Suppressor macrophage (primary cell): ENCODE results near the gene GRIK4.

ENCODE experiments used
- DNase-seq, 4 experiments: peaks; one replicate each; pipeline ENCODE4 v3.0.0-alpha.2; 2020 to 2022

The GRIK4 gene

GRCh38 chr11:120547811-120548681 is 36.5 kb downstream of the GRIK4 start:
- DNase-seq: peak; percentile 46 to 73 (median 49)

- DNase-seq: no peak
These were observed 37.2 kb downstream of the GRIK4 start for GRCh38 chr11:120548682-120549209.

DNA sequence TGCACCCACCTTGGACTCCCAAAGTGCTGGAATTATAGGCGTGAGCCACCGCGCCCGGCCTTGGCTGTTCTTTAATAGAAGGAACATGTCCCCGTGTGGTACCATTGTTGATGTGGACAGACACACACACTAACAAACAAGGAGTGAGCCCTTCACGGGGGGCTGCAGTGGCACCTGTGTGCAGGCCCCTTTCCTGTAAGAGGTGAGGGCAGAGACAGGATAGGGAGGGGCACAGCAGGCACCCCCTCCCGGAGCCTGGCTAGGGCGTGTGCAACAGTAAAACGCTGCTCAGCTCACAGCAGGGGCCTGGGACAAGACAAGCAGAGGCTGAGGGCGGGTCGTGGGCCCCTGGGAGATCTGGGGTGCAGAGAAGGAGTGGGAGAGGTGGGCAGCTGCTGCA is 37.8 kb downstream of the GRIK4 start:
- no peak for DNase-seq

DNA sequence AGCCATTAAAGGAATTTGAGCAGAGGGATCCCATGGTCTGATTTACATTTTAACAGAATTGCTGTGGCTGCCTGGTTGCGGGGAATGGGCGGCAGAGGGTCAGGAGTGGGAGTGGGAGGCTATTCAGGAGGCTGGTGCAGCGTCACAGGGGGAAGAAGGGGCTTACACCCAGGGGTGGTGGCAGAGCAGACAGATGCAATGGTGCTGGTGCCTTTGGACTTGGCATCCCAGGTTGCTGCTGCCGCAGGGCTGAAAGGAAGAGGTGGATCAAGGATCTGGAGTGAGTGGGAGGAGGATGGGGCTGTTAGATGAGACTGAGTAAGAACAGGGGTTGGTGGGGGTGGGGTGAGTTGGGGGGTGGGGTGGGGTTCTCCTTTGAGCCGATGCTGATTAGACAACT is 38.5 kb downstream of the GRIK4 start:
- no peak for DNase-seq

DNA sequence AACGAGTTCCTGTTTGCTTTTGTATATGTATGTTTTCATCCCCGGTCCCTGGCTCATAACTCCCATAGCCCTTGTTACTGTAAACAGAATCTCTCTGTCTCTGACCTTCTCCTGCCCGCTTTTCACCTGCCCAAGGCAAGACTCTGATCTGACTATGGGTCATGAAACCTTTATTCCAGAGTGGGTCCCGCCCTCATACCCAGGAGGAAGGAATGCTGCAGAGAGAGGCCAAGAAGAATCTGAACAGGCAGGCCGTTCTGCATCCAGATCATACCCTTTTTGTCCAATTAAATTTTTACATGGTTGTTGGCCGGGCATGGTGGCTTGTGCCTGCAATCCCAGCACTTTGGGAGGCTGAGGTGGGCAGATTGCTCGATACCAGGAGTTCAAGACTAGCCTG is 39.6 kb downstream of the GRIK4 start:
- DNase-seq: no peak

DNA sequence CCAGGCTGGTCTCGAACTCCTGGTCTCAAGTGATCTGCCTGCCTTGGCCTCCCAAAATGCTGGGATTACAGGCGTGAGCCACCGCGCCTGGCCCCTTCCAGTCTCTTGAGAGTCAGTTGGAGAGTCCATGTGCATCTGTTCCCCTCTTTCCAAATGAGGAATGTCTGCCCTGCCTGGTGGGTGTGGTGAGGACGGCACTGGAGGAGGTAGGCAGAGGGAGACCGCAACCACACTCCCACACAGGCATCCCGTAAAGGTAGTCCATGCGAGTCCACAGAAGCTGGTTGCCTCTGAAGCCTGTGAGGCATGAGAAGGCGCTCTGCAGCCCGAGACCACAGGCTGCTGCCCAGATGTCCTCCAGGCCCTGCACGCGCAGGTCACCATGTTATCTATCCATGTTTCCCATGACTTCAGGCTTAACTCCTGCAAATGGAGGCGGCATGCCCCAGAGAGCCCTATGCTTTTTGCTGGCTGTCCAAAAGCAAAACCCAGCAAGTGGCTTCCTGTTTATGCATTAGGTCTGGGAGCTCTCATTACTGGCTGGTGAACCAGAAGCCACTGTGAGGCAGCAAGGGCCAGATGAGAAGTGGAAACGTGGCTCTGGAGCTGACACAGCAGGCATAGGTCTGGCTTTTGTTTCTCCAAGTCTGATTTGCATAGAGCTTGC is 43.4 kb downstream of the GRIK4 start:
- DNase-seq: peak in 2 of 4 experiments; percentile 13 to 28

DNA sequence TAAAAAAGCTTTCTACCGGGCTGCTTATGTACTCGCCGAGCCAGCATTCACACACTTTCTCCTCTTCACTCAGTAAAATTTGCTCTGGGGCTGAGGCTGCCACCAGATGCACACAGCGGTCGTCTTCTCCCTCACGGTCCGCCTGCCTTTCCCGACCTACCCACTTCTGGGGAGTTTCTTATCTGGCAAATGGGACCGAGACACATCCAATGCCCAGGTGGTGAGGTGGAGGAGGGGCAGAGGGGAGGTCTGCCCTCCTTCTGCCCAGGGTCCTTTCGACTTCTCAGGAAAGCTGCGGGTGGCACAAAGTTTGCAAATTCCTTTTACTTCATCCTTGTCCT is 43.9 kb downstream of the GRIK4 start:
- DNase-seq: no peak

DNA sequence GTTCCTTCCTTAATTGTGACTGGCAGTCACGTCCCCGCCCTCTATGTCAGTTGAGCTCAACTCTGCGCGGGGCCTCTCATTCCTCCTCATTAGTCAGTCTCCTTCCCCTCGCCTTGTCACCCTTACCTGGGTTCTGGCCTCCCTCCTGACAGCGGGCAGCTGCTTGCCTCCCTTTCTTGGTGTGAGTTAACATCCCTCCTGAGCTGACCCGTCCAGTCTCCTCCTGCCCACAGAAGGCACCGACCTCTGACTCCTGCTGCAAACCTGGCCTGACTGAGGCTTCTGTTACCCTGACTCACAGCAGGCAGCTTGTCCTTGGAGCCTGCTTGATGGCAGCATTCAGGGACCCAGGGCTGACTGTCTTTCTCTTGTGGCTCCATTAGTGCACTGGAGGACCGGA is 45.2 kb downstream of the GRIK4 start:
- DNase-seq: no peak

DNA sequence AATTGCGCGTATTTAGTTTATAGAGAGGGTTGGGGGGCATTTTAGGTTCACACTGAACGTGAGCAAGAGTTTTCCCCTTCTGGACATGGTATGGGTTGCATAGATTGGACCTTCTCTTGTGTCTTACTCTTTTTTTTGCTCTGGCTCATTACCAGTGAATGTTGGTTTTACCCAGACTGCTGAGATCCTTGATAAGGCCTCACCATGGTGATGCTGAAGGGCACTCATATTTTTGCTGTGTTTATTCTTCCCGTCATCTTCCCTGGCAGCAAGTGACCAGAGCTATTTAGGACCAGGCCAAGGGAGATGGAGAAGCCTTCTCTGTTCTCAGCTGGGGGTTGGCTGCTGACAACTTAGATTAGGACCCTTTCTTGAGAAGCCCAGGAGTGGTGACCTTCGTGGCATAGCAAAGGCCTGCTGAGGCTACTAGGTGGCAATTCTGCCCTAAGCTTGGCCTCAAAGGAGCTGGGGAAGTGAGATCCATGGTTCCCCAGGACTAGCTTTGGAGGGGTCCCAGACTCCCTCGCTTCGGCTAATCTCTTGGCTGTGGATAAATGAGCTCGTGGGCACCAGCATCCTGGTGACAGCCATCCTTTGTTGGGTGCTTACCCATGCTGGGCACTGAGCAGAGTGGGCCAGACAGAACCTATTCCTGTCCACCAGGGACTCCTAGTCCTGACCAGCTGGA is 47.3 kb downstream of the GRIK4 start:
- DNase-seq: no peak

- DNase-seq: no peak
These were observed 49.7 kb downstream of the GRIK4 start for GRCh38 chr11:120561286-120561685.

DNA sequence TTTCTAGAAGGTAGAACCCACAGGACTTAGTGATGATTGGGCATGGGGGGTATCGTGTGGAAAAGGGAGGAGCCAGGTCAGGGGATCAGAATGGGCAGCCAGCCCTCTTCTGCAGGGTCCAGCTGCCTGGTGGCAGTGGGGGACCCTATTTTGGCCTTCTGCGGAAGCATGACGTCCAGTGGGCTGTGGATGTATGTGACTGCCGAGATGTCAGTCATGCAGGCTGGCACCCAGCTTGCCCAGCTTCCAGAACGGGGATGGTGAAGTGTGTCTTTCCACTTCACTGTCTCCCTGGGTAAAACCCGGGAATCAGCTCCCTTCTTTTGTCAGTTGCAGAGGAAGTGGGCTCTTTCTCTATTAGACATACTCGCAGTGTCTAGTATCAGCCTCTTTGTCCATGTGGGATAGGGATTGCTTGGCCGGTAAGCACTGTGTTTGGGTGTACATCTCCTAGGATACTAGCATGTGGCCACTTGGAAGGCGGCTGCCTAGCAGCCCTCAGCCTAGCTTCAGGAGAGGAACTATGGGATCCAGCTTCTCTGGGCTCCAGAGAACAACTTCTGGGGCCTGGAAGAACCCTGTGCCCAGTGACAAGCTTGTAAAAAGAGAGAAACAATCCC is 51.4 kb downstream of the GRIK4 start:
- DNase-seq: peak in 1 of 4 experiments; percentile 5

- DNase-seq: peak in 3 of 4 experiments; percentile 7 to 27 (median 26)
These were observed 52.4 kb downstream of the GRIK4 start for GRCh38 chr11:120563703-120564572.

DNA sequence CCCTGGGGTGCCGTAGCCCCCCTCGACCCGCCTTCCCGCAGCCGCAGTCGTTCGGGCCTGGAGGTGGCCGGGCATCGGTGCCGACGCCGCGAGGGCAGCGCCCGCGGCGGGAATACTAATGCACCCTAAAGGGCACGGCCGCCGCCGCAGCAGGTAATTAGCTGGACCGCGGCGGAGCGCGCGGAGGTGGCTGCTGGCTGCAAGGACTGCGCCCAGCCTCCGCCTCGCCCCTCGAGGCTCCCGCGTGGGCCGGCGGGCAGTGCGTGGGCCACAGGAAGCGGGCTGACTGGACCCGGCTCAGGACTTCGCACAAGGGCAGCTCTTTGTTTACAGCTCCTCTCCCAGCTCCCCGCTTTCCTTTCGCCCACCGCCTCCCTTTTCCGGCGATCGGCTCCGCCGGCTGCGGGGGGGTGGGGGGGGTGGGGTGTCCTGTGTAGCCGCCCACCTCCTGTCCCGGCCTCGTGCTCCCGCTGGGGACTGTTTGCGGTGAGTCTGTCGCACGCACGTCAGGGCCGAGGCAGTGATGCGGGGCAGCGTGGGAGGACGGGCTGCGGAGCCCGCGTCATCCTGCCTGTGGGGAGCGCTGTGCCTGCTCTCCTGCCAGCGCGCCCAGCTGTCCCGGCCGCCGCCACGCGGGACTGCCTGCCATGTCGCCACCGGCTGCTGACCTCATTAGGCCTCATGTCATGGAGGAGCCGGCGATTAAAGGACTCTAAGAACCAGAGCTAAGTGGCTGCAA is 53.2 kb downstream of the GRIK4 start:
- DNase-seq: peak; percentile 60 to 84 (median 76)

- peak in 1 of 4 experiments; percentile 6 for DNase-seq
These were observed 54.1 kb downstream of the GRIK4 start for GRCh38 chr11:120565466-120566155.

DNA sequence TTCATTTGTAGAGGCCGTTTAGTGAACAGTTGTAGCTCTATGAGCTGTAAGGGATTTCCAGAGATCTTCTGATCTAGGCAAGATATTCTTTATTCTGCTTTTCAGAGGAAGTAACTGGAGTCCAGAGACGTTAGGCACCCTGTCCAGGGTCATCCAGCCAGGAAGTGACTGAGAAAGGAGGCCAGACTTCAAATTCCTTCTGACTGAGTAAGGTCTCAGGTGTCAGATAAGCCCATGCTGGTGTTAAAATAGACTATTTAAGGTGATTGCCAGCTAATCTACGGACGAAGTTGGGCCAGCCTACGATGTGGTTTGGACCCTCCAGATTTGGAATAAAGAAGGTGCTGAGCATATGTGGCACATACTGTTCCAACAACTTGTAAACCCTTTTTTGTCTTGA is 54.6 kb downstream of the GRIK4 start:
- no peak for DNase-seq

GRCh38 chr11:120568572-120569307 is 57.2 kb downstream of the GRIK4 start:
- no peak for DNase-seq

DNA sequence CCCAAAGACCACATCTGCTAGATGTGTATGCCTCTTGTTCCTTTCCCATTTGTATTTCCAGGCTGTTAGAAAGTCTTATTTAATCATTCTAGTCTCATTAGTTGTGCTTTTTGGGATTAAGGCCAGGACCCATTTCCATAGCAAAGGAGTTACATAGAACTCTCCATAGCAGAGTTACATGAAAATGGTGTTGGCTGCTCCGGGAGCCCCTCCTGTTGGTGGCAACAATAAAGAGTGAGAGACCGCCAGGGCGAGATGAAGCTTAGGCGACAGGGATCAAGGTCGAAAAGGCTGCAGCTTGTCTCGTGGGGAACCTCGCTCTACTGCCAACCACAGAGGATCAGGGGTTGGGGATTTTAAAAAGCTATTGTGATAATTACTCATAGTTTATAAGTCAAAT is 58.3 kb downstream of the GRIK4 start:
- no peak for DNase-seq

DNA sequence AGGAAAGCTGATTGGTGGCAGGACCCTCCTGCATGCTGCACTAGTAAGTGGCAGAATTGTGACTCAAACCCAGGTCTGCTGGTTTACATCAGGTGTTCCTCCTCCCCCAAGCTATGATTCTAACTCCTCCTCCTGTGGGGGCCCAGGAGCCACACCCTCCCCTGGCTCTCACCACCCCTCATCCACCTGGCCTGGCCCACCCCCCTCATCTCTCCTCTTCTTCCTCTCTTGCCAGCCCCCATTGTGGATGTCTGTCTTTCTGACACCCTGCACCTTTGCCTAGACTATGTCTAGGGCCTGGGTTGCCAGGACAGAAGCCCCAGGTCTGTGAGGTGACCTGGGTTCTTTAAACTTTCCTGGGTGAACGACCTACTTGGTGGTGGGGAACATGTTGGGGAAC is 59.9 kb downstream of the GRIK4 start:
- DNase-seq: no peak

GRCh38 chr11:120573756-120574354 is 62.3 kb downstream of the GRIK4 start:
- DNase-seq: no peak
